ENCODE measurements around the gene SLC10A6. TPM values are rescaled to one million over a fixed set of nuclear protein-coding genes. Genes with fewer than 3 reads are reported as not detected.

Gene SLC10A6
- total RNA-seq, 2 donors from 2014 or later: 0.40 to 0.58 TPM

DNA sequence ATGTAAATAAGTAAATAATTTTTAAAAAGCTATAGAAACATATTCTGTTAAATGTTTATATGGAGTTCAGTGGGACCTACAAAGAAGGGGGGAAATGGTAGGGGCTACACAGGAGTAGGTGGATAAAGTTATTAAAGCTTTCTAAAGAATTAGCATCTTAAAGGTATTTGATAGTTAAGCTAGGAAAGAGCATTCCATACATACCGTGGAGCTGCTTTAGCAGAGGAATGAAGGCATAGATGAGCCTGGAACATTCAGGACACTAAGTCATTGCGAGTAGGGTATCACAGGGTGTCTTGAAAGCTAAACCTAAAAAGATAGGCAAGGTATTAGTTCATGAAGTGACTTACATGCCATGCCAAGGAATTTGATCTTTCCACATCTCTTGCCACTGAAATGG lies 60.4 kb downstream of the SLC10A6 start:
- TF ChIP-seq CTCF (IDR thresholded peaks at IDR 0.05): no peak
- Histone ChIP-seq H3K4me3 (no peak overlapping the region), H3K27me3 (no peaks in the 10 kb centered on the region), H3K4me1 (no peaks in the 10 kb centered on the region), H3K9ac (ENCODE audit: low read depth in 2 of 2, low read length in 2 of 2) (no peak overlapping the region), H3K9me3 (no peaks in the 10 kb centered on the region), H3K27ac (no peak overlapping the region), H3K36me3 (no peaks in the 10 kb centered on the region)
- no peak for DNase-seq
- intact Hi-C loops (cut with DNase I): no loop called here

DNA sequence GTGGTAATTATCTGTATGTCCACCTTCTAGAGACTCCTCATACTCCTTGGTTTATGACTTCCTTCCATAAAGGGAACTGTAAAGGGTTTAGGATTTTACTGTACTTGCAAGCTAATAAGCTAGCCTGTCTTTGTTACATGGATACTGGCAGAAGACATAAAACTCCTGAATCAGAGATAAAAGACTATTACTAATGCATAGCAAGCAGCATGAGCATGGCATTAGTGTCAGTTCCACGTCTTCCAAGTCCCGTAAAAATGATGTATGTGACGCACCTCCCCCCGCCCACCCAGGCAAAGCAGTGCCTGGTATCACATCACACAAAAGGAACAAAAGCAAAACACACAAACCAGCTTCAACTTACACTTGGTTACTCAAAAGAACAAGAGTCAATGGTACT lies 71.0 kb downstream of the SLC10A6 start:
- Histone ChIP-seq H3K27me3 (no peaks in the 10 kb centered on the region), H3K27ac (no peak overlapping the region), H3K4me1 (no peaks in the 10 kb centered on the region), H3K36me3 (no peaks in the 10 kb centered on the region), H3K9ac (ENCODE audit: low read depth in 2 of 2, low read length in 2 of 2) (no peak overlapping the region), H3K4me3 (no peak overlapping the region), H3K9me3 (no peaks in the 10 kb centered on the region)
- DNase-seq: no peak
- no peak for TF ChIP-seq CTCF (IDR thresholded peaks at IDR 0.05)
- intact Hi-C loops (cut with DNase I): no loop called here

- intact Hi-C loops (cut with DNase I): no loop called here
- no peak for DNase-seq
- no peaks in the 10 kb centered on the region for H3K36me3 ChIP-seq
- H3K27me3 ChIP-seq: no peaks in the 10 kb centered on the region
- H3K27ac ChIP-seq: no peak overlapping the region
- no peak for TF ChIP-seq CTCF (IDR thresholded peaks at IDR 0.05)
- no peaks in the 10 kb centered on the region for H3K4me1 ChIP-seq
- H3K4me3 ChIP-seq: no peak overlapping the region
- no peak overlapping the region for H3K9ac ChIP-seq (ENCODE audit: low read depth in 2 of 2, low read length in 2 of 2)
- H3K9me3 ChIP-seq: no peaks in the 10 kb centered on the region
Measured at GRCh38 chr4:86775061-86775460, 74.1 kb downstream of the SLC10A6 start.

Other genes with a start within 250 kb of the SLC10A6 start
- under 1 TPM in 1 of 2 donors, not detected in 1; 0.54 TPM for gene C4orf36, start 43.0 kb upstream of the SLC10A6 start, total RNA-seq
- gene AFF1, start 85.6 kb upstream of the SLC10A6 start, total RNA-seq: 100 to 1,000 TPM in 1 of 2 donors, 10 to 100 TPM in 1; 73.5 to 104 TPM

Data from colonic mucosa (tissue), 4 donors.